Loucy (cell line): ENCODE results near the gene ZBTB42.

ENCODE experiments used
- H2AFZ ChIP-seq: fragments of 200-600 bp; sonication (generic); 2 replicates; pipeline ENCODE4 v1.6.0; 2016; ENCODE audit warnings: antibody characterized with exemption, mild to moderate bottlenecking, low read length, moderate library complexity
- H3F3A ChIP-seq: fragments of 200-600 bp; 2 replicates; pipeline ENCODE4 v1.6.0; 2016; ENCODE audit warnings: antibody characterized with exemption, low read depth, mild to moderate bottlenecking
- H3K27me3 ChIP-seq: fragments of 200-600 bp; sonication (generic); 2 replicates; pipeline ENCODE4 v1.6.1; 2014; ENCODE audit warnings: low read length, mild to moderate bottlenecking; ENCODE audit not compliant: insufficient read depth, poor library complexity, severe bottlenecking
- H3K36me3 ChIP-seq: fragments of 200-600 bp; sonication (generic); 2 replicates; pipeline ENCODE4 v1.6.1; 2016; ENCODE audit warnings: low read length; ENCODE audit not compliant: insufficient read depth
- H3K4me1 ChIP-seq: fragments of 200-600 bp; sonication (generic); 2 replicates; pipeline ENCODE4 v1.5.1; 2014; ENCODE audit warnings: low read length, mild to moderate bottlenecking; ENCODE audit not compliant: insufficient read depth, poor library complexity, severe bottlenecking
- H3K4me2 ChIP-seq: fragments of 200-600 bp; sonication (generic); 2 replicates; pipeline ENCODE4 v1.6.0; 2014; ENCODE audit warnings: antibody characterized with exemption, low read length, low read depth, mild to moderate bottlenecking; ENCODE audit not compliant: poor library complexity, severe bottlenecking
- H3K4me3 ChIP-seq: fragments of 200-600 bp; sonication (generic); 2 replicates; pipeline ENCODE4 v1.5.1; 2014; ENCODE audit warnings: low read length, mild to moderate bottlenecking, mixed read lengths; ENCODE audit not compliant: poor library complexity, severe bottlenecking
- H3K79me2 ChIP-seq: fragments of 200-600 bp; sonication (generic); 2 replicates; pipeline ENCODE4 v1.6.1; 2014; ENCODE audit warnings: low read length; ENCODE audit not compliant: insufficient read depth
- H3K9ac ChIP-seq: fragments of 200-600 bp; sonication (generic); 2 replicates; pipeline ENCODE4 v1.6.0; 2014; ENCODE audit warnings: mild to moderate bottlenecking, low read depth, low read length, moderate library complexity; ENCODE audit not compliant: poor library complexity, severe bottlenecking
- H3K9me2 ChIP-seq: fragments of 200-600 bp; sonication (generic); replicated peaks from 2 replicates; pipeline ENCODE4 v1.6.1; 2016; ENCODE audit warnings: low read depth, low read length, mixed read lengths
- H3K9me3 ChIP-seq: fragments of 200-600 bp; sonication (generic); 2 replicates; pipeline ENCODE4 v1.6.1; 2014; ENCODE audit warnings: mild to moderate bottlenecking, antibody characterized with exemption, low read length, low read depth; ENCODE audit not compliant: insufficient read depth
- H4K20me1 ChIP-seq: fragments of 200-600 bp; sonication (generic); 2 replicates; pipeline ENCODE4 v1.6.0; 2014; ENCODE audit warnings: antibody characterized with exemption, low read length, mild to moderate bottlenecking; ENCODE audit not compliant: insufficient read depth, poor library complexity, severe bottlenecking
- CTCF ChIP-seq: fragments of 200-600 bp; sonication (generic); conservative IDR thresholded peaks from 2 replicates; pipeline ENCODE4 v1.5.1; 2014; ENCODE audit warnings: mild to moderate bottlenecking, antibody characterized with exemption, low read length
- EZH2phosphoT487 ChIP-seq: fragments of 200-600 bp; IDR thresholded peaks from 2 replicates; pipeline ENCODE4 v1.6.1; 2018; ENCODE audit warnings: antibody characterized with exemption, mild to moderate bottlenecking, moderate library complexity, borderline replicate concordance

ZBTB42 gene

GRCh38 chr14:104775073-104775489, 25.8 kb upstream of the ZBTB42 start:
- Histone ChIP-seq H3K27me3 (no peaks in the 10 kb centered on the region), H3K79me2 (peaks cover 3% of the 10 kb centered on the region; the same call in 1 of the 2 replicates), H3K4me3 (no peak overlapping the region), H3K4me1 (no peaks in the 10 kb centered on the region), H3K9ac (no peak overlapping the region), H3K9me3 (no peaks in the 10 kb centered on the region; the same call in 1 of the 2 replicates), H3K9me2 (no peaks in the 10 kb centered on the region), H3K4me2 (no peak overlapping the region), H2AFZ (no peak overlapping the region), H4K20me1 (no peaks in the 10 kb centered on the region), H3F3A (no peaks in the 10 kb centered on the region), H3K36me3 (peaks cover 57% of the 10 kb centered on the region)
- no peak for TF ChIP-seq EZH2phosphoT487
- TF ChIP-seq CTCF: no peak

GRCh38 chr14:104776481-104776880, 24.4 kb upstream of the ZBTB42 start:
- Histone ChIP-seq H3K79me2 (peaks cover 6% of the 10 kb centered on the region; the same call in 1 of the 2 replicates), H3K36me3 (peaks cover 51% of the 10 kb centered on the region; the same call in 1 of the 2 replicates), H3K9me2 (no peaks in the 10 kb centered on the region), H3F3A (no peaks in the 10 kb centered on the region), H3K4me3 (no peak overlapping the region), H4K20me1 (peaks cover under 1% of the 10 kb centered on the region), H3K4me2 (no peak overlapping the region), H3K9ac (no peak overlapping the region), H2AFZ (no peak overlapping the region), H3K4me1 (no peaks in the 10 kb centered on the region), H3K9me3 (no peaks in the 10 kb centered on the region), H3K27me3 (no peaks in the 10 kb centered on the region)
- no peak for TF ChIP-seq CTCF
- TF ChIP-seq EZH2phosphoT487: no peak

GRCh38 chr14:104776961-104777807, 23.7 kb upstream of the ZBTB42 start:
- Histone ChIP-seq H3K9ac (no peak overlapping the region), H3K27me3 (no peaks in the 10 kb centered on the region), H3F3A (no peaks in the 10 kb centered on the region), H3K79me2 (peaks cover 6% of the 10 kb centered on the region; the same call in 1 of the 2 replicates), H3K36me3 (peaks cover 44% of the 10 kb centered on the region; the same call in 1 of the 2 replicates), H3K4me3 (no peak overlapping the region), H3K9me2 (no peaks in the 10 kb centered on the region), H3K4me2 (no peak overlapping the region), H2AFZ (no peak overlapping the region), H4K20me1 (peaks cover 4% of the 10 kb centered on the region), H3K4me1 (no peaks in the 10 kb centered on the region), H3K9me3 (no peaks in the 10 kb centered on the region)
- TF ChIP-seq CTCF: no peak
- TF ChIP-seq EZH2phosphoT487: no peak
